Iris pigment epithelial cell (primary cell): ENCODE results near the gene PPP3CA.
"Not testable (repeated sequence)": the region's sequence is repeated elsewhere in the genome, so short reads cannot be mapped to it uniquely, and the experiment has no call there.

Source experiments
- DNase-seq: peaks from one replicate; pipeline ENCODE4 v3.0.0-alpha.2; 2011; ENCODE audit warnings: low read depth

Gene PPP3CA

DNA sequence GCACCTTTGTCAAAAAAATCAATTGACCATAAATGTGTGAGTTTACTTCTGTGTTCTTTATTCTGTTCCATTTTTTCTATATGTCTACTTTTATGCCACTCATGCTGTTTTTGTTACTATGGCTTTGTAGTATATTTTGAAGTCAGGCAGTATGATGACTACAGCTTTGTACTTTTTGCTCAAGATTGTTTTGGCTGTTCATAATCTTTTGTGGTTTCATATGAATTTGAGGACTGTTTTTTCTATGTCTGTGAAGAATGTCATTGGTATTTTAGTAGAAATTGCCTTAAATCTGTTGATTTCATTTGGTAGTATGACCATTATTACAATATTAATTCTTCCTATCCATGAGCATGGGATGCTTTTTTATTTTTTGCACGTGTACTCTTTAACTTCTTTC lies 346.8 kb downstream of the PPP3CA start:
- peak; percentile 53 for DNase-seq

DNA sequence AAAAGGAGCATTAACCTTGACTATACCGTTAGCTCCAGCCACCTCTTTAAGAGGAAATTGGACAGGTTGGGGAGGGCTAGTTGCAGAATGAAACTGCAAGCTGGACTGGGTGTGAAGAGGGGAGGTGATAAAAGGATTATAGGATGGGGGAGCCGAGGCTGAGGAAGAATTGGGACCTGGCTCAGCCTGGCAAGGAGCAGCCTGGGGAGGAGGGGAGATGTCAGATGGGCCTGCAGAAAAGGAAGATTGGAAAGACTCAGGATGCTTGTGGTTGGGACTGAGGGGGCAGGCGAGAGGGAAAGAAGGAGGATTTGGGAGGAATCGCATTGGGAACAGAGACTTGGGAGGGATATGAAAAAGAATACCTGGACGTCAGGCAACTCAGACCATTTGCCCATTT lies 351.7 kb downstream of the PPP3CA start:
- DNase-seq, result no peak

DNA sequence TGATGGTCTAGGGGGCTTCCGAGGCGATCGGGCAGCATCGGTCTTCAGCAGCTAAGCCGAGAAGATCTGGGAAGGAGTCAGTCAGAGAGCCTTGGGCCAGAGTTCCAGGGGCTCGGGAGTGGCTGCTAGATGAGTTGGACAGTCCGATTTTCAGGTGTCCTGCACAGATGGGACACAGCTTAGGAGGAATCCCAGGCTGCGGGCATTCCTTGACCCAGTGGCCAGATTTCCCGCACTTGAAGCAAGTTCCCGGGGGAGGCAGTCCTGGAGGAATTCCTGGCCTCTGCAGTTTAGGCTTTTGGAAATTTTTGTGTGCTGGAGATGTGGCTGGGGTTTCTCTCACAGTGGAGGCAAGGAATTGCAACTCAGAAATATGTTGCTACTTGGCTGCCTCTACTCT lies 352.3 kb downstream of the PPP3CA start:
- not testable (repeated sequence) for DNase-seq

DNA sequence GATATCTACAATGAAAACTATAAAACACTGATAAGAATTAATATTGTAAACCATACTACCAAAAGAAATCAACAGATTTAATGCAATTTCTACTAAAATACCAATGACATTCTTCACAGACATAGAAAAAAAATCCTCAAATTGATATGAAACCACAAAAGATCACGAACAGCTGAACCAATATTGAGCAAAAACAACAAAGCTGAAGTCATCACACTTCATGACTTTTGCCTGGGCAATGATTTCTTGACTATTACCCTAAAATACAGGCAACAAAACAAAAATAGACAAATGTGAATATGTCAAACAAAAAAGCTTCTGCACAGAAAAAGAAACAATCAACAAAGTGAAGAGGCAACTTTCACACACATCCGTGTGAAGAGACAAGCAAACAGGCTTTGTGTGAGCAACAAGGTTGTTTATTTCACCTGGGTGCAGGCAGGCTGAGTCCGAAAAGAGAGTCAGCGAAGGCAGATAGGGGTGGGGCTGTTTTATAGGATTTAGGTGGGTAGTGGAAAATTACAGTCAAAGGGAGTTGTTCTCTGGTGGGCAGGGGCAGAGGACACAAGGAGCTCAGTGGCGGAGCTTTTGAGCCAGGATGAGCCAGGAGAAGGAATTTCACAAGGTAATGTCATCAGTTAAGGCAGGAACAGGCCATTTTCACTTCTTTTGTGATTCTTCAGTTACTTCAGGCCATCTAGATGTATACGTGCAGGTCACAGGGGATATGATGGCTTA lies 355.8 kb downstream of the PPP3CA start:
- DNase-seq, result peak; percentile 80

DNA sequence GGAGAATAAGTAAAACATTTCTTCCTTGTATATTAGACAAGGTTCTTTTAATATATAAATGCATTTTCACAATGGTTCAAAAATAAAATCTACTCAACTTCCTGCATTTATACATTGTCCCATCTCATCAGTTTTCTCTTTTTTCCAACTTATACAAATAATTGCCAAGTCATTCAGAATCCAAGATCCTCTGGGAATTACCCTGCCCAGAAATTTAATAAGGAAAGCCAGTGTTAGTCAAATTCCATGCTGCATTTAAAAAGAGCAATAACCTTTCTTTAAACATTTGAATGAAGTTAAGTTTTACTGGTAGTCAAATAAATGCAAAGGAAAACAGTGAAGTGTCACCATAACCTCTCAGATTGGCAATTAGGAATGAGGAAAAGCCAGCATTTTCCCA lies 357.9 kb downstream of the PPP3CA start:
- DNase-seq, result no peak

DNA sequence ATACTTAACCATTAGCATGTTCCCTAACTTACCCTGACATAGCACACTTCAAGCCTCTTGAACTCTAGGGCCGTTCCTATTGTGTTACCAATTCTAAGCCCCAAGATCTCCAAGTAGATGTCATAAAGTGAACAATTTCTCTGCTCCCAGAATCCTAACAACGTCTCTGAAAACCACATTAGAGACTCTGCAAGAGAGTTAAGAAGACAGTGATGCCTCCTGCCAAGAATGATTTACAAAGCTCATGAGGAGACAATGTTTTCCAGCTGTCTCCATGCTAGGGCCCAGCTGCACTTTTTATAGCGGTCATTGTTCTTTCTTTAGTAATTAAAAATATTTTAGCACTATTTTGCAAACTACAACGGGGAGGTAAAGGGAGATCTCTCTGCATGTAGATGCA lies 358.4 kb downstream of the PPP3CA start:
- no peak for DNase-seq

DNA sequence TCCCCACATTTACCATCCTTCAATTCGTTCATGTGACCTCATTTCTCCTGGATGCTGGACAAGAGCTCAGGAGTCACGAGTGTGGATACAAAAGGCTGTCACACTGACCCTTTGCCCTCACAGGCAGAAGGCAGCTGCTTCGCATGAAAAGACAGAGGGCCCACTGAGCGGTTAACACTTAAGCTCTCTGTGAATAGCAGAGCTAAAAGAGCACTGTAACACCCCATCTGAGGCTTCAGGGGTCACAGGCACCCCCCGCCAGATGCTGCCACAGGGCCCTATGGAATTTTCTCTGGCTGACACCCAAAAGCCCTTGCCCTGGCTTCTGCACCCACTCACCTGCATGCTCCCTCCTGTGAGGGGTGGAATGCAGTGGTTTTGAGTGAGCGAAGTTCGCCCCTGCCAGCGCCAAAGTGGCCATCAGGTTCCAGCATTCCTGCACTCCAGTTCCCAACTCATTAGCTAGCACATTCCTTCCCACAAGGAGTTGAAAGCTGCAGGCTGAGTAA lies 360.9 kb downstream of the PPP3CA start:
- DNase-seq, result peak; percentile 22

DNA sequence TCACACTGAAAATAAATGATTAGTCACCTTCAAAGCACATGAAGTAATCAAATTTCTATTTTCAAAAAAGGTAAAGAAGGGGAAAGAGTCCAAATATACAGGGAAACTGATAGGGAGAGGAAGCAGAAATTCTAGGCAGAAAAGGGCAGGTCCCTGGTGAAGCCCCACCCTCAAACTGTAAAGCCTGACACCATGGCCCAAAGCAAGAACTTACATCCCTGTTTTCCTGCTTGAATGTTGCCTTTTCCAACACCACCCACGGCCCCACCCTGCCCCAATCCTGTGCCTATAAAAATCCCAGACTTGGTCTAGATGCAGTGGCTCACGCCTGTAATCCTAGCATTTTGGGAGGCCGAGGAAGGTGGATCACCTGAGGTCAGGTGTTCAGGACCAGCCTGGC lies 361.8 kb downstream of the PPP3CA start:
- no peak for DNase-seq

DNA sequence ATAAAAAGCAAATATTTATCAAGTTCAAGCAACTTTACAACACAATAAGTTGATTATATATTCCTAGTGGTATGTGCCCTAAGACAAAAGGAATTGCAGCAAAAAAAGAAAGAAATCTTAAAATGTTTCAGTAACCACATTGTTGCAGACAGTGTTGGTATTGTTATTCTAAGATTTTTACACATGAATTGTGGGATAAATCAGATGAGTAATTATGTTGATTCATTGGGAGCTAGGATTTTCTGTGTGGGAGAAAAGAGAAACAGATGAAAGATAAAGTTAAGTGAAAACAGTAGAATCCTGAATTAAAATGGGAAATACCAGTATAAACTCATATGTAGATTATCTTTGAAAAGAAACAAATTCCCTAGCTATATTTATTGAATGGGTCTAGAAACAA lies 362.4 kb downstream of the PPP3CA start:
- DNase-seq, result peak; percentile 65

DNA sequence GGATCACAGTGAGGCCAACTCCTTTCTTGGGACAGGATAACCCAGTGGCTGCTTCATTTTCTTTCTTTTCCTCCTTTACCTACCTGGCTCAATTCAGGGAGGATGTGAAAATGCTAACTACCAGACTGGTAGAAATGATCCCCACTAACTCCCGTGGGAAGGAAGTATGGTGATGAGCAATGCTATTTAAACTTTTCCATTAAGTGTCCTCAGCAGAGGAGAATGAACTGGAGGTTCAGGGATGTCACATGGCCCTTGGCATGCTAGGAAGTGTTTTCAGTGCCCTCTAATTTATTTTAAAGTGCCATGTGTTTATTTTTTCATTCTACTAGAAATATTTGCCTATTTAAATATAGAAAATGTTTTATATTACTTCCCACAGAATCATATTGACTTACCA lies 363.9 kb downstream of the PPP3CA start:
- no peak for DNase-seq

DNA sequence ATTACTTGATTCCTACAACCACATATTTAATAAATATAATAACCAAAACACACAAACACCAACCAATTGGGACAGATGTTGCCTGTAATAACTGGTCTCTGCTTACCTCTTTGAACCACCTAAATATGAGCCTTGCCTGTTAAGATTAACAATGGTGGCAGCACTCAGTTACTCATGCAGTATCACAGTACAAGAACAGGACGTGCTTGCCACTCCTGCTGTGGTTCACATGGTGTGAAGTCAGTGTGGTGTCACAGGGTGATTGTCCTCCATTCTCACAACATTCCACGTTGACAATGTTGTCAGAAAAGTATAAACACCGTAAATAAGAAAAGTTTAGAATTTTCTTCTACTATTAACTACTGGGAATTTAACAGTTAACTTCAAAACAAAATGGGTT lies 365.0 kb downstream of the PPP3CA start:
- no peak for DNase-seq

DNA sequence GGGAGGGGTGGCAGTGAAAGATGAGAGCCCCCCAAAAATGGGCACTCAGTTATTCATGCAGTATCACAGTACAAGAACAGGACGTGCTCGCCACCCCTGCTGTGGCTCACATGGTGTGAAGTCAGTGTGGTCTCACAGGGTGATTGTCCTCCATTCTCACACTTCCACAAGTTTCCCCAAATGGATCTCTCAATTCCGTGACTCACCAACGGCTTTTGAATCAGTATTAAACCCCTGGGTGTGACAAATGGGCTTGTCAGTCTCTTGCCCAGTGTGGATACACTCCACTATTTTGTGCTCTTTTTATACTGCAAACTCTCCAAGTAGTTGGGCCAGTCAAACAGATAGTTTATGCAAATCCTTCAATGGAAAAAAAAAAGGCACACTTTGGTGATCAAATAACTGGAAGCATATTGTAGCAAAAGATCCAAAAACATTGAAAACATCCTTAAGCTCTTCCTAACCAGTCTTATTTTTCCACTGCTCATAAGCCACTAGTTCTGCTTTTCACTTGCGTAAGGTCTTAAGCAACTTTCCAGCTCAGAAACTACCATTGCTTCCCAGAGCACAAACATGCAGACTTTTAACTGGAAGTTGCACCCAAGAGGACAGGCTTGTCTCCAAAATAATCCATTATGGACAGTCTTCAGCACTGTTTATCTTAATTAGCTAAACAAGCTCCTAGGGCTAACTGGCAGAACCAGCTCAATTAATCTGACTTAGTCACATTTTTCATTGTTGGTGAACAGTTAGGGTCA lies 365.7 kb downstream of the PPP3CA start:
- DNase-seq, result peak; percentile 66

DNA sequence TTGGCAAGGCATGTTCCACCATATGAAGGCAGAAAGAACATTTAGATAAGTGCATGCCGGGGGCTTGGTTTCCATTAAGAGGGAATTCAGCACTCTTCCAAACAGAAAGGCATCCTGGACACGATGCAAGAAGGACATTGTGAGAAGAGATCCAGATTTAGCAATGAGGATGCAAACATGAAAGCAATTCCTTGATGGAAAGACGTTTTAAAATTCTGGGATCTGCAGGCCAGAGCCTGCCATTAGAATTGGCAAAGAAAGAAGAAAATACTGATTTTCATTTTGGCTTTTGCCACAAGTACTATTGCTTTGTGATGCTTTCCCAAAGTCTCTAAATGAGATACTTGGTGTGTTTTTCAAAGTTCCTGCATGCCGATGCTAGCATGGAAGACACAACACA lies 367.6 kb downstream of the PPP3CA start:
- DNase-seq, result no peak

DNA sequence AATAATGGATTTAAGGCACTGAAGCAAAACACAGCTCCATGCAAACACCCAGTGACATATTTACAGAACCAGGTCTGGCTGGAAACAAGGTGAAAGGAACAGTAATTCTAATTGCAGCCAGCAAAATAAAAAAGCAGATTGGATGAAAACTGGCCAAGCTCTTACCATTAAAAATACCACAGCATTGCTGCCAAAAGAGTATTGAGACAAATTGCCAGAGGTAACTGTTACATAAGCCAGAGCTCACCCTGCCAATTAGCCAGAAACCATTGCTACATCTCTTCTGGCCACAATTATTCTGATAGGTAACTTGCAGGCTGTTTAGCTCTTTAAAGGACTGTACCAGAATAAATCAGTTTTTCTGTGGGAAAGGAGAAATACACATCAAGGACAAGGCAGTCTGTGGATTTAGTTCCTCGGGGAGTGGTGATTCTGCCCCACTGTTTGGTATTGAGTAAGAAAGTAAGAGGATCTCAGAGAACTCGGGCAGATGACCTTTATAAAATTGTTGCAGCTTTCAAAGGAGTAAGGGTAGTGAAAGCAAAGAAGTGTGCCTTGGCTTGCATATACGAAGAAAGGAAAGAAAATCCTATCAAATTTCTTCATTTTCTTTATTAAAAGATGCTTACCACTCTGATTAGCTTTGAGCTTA lies 369.5 kb downstream of the PPP3CA start:
- DNase-seq, result no peak

DNA sequence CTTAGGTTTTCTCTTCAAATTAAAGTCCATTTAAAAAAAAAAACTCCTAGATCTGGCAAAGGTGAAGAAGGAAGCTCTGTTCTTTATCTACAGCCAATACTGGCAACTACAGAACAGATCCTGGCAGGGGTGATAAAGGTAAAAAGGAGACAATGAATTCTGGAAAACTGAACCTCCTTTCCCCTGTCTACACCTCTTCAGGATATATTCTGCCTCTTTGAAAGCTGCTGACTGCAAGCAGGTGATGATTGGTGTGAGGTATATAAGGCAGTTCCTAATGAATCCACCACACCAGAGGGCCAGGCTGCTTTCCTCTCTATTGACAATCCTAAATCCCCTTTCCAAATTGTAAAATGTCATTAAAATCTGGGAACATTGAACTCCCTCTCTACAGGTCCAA lies 370.1 kb downstream of the PPP3CA start:
- DNase-seq, result no peak
